HG03064 (cell line): ENCODE results near the gene ZNF10.

Experiments used
- ATAC-seq: cut with Tn5 transposase; IDR thresholded peaks from one replicate; pipeline ENCODE4 v1.9.1; 2021; ENCODE audit warnings: low read depth; ENCODE audit not compliant: unreplicated experiment

ZNF10 gene

DNA sequence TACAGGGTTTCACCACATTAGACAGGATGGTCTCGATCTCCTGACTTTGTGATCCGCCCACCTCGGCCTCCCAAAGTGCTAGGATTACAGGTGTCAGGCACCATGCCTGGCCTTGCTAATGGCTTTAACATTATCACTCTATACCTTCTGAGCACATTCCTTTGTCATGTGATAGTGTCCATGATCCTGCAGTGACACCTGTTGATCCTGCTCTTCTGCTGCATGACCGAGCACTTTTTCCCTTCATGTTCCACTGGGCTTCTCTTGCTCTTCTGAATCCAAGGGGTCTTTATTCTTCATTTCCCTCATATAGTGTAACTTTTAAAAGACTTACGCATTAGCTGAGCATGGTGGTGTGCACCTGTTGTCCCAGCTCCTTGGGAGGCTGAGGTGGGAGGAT, 62.4 kb downstream of the ZNF10 start:
- ATAC-seq: no peak

DNA sequence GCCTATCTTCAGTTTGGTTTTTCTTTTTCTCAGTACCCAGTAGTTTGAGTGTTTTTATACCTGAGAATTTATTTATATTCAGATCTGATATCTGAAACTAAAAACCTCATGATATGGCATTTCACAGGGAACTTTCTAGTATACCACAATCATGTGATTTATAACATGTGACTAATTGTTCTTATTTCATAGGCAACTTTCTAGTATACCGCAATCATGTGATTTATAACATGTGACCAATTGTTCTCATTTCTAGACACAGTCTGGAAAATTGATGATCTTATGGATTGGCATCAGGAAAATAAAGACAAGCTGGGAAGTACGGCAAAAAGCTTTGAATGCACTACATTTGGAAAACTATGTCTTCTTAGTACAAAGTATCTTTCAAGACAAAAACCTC, 71.5 kb downstream of the ZNF10 start:
- no peak for ATAC-seq

DNA sequence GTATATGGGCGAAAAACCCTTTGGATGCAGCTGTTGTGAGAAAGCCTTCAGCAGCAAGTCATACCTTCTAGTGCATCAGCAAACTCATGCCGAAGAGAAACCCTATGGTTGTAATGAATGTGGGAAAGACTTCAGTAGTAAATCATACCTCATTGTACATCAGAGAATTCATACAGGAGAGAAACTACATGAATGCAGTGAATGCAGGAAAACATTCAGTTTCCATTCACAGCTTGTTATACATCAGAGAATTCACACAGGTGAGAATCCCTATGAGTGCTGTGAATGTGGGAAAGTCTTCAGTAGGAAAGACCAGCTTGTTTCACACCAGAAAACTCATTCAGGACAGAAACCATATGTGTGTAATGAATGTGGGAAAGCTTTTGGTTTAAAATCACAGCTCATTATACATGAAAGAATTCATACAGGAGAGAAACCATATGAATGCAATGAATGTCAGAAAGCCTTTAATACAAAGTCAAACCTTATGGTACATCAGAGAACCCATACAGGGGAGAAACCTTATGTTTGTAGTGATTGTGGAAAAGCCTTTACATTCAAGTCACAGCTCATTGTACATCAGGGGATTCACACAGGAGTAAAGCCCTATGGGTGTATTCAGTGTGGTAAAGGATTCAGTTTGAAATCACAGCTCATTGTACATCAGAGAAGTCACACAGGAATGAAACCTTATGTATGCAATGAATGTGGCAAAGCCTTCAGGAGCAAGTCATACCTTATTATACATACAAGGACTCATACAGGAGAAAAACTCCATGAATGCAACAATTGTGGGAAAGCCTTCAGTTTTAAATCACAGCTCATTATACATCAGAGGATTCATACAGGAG, 72.3 kb downstream of the ZNF10 start:
- no peak for ATAC-seq

DNA sequence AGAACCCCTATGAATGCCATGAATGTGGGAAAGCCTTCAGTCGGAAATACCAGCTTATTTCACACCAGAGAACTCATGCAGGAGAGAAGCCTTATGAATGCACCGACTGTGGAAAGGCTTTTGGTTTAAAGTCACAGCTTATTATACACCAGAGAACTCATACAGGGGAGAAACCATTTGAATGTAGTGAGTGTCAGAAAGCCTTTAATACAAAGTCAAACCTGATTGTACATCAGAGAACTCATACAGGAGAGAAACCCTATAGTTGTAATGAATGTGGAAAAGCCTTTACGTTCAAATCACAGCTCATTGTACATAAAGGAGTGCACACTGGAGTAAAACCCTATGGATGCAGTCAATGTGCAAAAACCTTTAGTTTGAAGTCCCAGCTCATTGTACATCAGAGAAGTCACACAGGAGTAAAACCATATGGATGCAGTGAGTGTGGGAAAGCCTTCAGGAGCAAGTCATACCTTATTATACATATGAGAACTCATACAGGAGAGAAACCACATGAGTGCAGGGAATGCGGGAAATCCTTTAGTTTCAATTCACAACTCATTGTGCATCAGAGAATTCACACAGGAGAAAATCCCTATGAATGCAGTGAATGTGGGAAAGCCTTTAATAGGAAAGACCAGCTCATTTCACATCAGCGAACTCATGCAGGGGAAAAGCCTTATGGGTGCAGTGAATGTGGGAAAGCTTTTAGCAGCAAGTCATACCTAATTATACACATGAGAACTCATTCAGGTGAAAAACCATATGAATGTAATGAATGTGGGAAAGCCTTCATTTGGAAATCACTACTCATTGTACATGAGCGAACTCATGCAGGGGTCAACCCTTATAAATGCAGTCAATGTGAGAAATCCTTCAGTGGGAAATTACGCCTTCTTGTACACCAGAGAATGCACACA, 73.2 kb downstream of the ZNF10 start:
- no peak for ATAC-seq

DNA sequence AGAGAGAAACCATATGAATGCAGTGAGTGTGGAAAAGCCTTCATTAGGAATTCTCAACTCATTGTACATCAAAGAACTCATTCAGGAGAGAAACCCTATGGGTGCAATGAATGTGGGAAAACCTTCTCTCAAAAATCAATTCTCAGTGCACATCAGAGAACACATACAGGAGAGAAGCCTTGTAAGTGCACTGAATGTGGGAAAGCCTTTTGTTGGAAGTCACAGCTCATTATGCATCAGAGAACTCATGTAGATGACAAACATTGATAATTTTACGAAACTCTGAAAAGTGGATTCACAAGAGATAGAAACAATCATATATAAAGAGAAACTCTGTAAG, 73.8 kb downstream of the ZNF10 start:
- ATAC-seq: no peak

DNA sequence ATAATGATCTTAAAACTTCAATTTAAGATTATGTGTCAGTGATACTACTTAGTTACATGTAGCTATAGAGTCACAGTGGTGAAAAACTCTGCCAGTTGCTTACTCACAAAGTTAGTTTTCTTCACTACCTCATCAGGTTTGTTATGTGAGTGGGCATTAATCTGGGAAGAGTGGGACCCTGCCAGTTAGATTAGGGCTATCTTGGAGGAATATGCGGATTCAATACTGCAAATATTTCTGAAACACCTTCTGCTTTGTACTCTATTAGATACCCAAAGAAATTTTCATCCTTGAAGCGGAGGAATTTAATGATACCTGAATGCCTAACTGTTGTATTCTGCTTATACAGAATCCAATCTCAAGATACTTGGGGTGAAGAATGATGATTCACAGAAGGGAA, 76.0 kb downstream of the ZNF10 start:
- no peak for ATAC-seq
